CD4-positive, alpha-beta memory T cell (primary cell): ENCODE measurements around the gene ADGRB3. TPM values are rescaled to one million over a fixed set of nuclear protein-coding genes. Genes with fewer than 3 reads are reported as not detected.
A peak's percentile ranks its signal among the peaks of the same experiment; 100 is the strongest.

Experiments
- CTCF ChIA-PET: fragments of 350-600 bp; sonication (Branson Sonifier 250); formaldehyde crosslinking; loops from one replicate; lab custom pipeline; 2021; ENCODE audit warnings: inconsistent platforms; ENCODE audit not compliant: partially characterized antibody; lab: Charles Lee
- POLR2A ChIA-PET: fragments of 350-600 bp; sonication (Branson Sonifier 250); formaldehyde crosslinking; loops from one replicate; lab custom pipeline; 2021; ENCODE audit not compliant: partially characterized antibody; lab: Charles Lee
- DNase-seq, 5 donors: peaks; one replicate each; pipeline versions ENCODE4 v3.0.0 to v3.0.0-alpha.2; 2020 to 2022; ENCODE audit warnings: mixed read lengths in 1 of 5
- H3K27ac ChIP-seq: one replicate; pipeline ENCODE4 v1.7.0; 2013; ENCODE audit warnings: low read depth, low read length
- H3K27me3 ChIP-seq: 2 replicates; pipeline ENCODE4 v1.7.0; 2013; ENCODE audit warnings: mild to moderate bottlenecking, low read length, moderate library complexity; ENCODE audit not compliant: insufficient read depth
- H3K36me3 ChIP-seq: 2 replicates; pipeline ENCODE4 v1.7.0; 2013; ENCODE audit warnings: mild to moderate bottlenecking, low read length, moderate library complexity; ENCODE audit not compliant: insufficient read depth
- H3K4me1 ChIP-seq: 2 replicates; pipeline ENCODE4 v1.7.0; 2013; ENCODE audit warnings: mild to moderate bottlenecking, low read length, moderate library complexity; ENCODE audit not compliant: insufficient read depth
- H3K4me3 ChIP-seq, 2 donors: one replicate each; pipeline ENCODE4 v1.7.0; 2013; ENCODE audit warnings: low read length in 2 of 2, mild to moderate bottlenecking in 1 of 2
- H3K9me3 ChIP-seq, 2 donors: one replicate each; pipeline ENCODE4 v1.7.0; 2013; ENCODE audit warnings: low read length in 2 of 2, control low read depth in 1 of 2; ENCODE audit not compliant: control insufficient read depth in 1 of 2
- H3K27ac Mint-ChIP-seq, 7 donors: one replicate each; pipeline ENCODE4 v1.8.0; 2020 to 2021; ENCODE audit warnings: mixed read lengths in 7 of 7, mild to moderate bottlenecking in 6 of 7, inconsistent platforms in 3 of 7, moderate library complexity in 3 of 7
- H3K27me3 Mint-ChIP-seq, 2 donors: one replicate each; pipeline ENCODE4 v1.8.0; 2020 to 2021; ENCODE audit warnings: mixed read lengths in 2 of 2
- H3K36me3 Mint-ChIP-seq, 2 donors: one replicate each; pipeline ENCODE4 v1.8.0; 2020 to 2021; ENCODE audit warnings: mixed read lengths in 2 of 2, inconsistent platforms in 1 of 2, mild to moderate bottlenecking in 1 of 2
- H3K4me1 Mint-ChIP-seq, 4 donors: one replicate each; pipeline ENCODE4 v1.8.0; 2020 to 2021; ENCODE audit warnings: mixed read lengths in 4 of 4, mild to moderate bottlenecking in 1 of 4
- H3K4me3 Mint-ChIP-seq, 8 donors: one replicate each; pipeline ENCODE4 v1.8.0; 2020 to 2021; ENCODE audit warnings: mixed read lengths in 8 of 8, mild to moderate bottlenecking in 7 of 8, moderate library complexity in 6 of 8, inconsistent platforms in 3 of 8
- H3K9me3 Mint-ChIP-seq, 8 donors: one replicate each; pipeline ENCODE4 v1.8.0; 2020 to 2021; ENCODE audit warnings: mixed read lengths in 8 of 8, mild to moderate bottlenecking in 5 of 8, inconsistent platforms in 3 of 8, moderate library complexity in 1 of 8
- intact Hi-C: fragments of 100-400 bp; cut with micrococcal nuclease; formaldehyde crosslinking; loops from one replicate; pipeline ENCODE4 v1.15.1; 2023
- polyA plus RNA-seq, 2 donors: library from polyadenylated mRNA; unstranded; fragments of 300-500 nt; fragmentation: Illumina TruSeq; gene quantifications; one replicate each; pipeline ENCODE4 v1.2.3, GENCODE V29; 2021
- total RNA-seq, 2 experiments: library from RNA; stranded (reverse); gene quantifications; one replicate each; pipeline ENCODE4 v1.2.3, GENCODE V29; 2021

Gene ADGRB3
- total RNA-seq (not detected), polyA plus RNA-seq (not detected)

DNA sequence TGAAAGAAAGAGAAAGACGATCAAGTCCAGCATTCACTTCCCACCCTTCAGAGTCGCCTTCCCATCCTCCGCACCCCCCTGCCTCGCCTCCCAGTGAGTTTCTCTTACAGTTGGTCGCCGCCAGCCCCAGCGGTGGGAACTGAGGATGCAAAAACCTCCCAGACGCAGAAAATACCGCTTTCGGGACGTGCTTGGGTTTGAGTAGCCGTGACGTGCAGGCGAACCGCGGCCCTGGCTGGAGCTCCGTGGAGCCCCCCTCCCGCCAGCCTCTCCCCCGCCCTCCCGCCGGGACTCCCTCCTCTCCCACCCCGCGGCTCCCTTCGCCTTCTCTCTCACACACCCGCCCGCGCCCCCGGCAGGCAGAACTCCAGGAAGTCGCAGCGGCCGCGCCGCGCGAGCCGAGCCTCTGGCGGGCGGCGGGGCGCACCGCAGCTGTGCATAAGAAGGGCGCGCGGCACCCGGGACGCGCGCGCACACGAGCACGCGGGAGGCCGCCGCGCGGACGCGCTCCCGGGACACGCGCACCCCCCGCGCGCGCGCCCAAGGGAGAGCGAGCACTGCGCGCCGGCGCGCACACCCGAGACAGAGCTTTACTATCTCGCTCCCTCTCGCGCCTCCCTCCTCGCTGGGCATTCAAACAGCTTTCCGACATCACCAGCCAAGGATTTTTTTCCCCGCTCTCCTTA, at the start of gene ADGRB3:
TSS of gene ADGRB3 (plus strand) at position 557 of the 686 bp plus-strand sequence. CDS start 3,394 bp downstream, outside the sequence.
- peaks cover 10% of the 10 kb centered on the region for H3K4me1 ChIP-seq
- peak within 1 kb of the TSS; percentile 24 to 31 for H3K4me3 ChIP-seq
- Mint-ChIP-seq H3K36me3 (no peaks in the 10 kb centered on the region), H3K27ac (peak within 1 kb of the TSS in 3 of 7 donors; percentile 19 to 26 (median 25)), H3K27me3 (peaks cover 32 to 34% of the 10 kb centered on the region in 2 donors), H3K4me1 (peaks cover 8 to 26% (median 22%) of the 10 kb centered on the region in 4 donors), H3K4me3 (peak within 1 kb of the TSS; percentile 81 to 92 (median 88)), H3K9me3 (peaks cover 0 to 2% (median 0%) of the 10 kb centered on the region in 8 donors)
- intact Hi-C loops: loop anchor here (5.0 to 10.0 kb wide), 3 partner anchors 850 to 1472 kb away; no protein-coding TSS in a partner anchor
- no peaks in the 10 kb centered on the region for H3K9me3 ChIP-seq
- H3K36me3 ChIP-seq: no peaks in the 10 kb centered on the region
- ChIA-PET POLR2A (no interaction called here), CTCF (interaction anchor here (1.7 kb wide), 1 partner anchor 11 kb away, joined by 3 read pairs; no protein-coding TSS in a partner anchor)
- H3K27me3 ChIP-seq: peaks cover 7% of the 10 kb centered on the region
- DNase-seq: peak; percentile 13 to 41 (median 27)
- H3K27ac ChIP-seq: no peak within 1 kb of the TSS

- H3K27me3 Mint-ChIP-seq: no peaks in the 10 kb centered on the region
- H3K36me3 Mint-ChIP-seq: no peaks in the 10 kb centered on the region
- POLR2A ChIA-PET: no interaction called here
- Histone ChIP-seq H3K36me3 (no peaks in the 10 kb centered on the region), H3K9me3 (no peaks in the 10 kb centered on the region), H3K4me3 (no peak overlapping the region), H3K27ac (no peak overlapping the region), H3K27me3 (no peaks in the 10 kb centered on the region), H3K4me1 (no peaks in the 10 kb centered on the region)
- H3K27ac Mint-ChIP-seq: no peak overlapping the region
- H3K9me3 Mint-ChIP-seq: peaks cover 0 to 23% (median 14%) of the 10 kb centered on the region in 8 donors
- H3K4me1 Mint-ChIP-seq: no peaks in the 10 kb centered on the region
- intact Hi-C loops: no loop called here
- H3K4me3 Mint-ChIP-seq: no peak overlapping the region
- CTCF ChIA-PET: no interaction called here
- no peak for DNase-seq
These were observed 41.5 kb upstream of the ADGRB3 start for GRCh38 chr6:68593558-68593957.

DNA sequence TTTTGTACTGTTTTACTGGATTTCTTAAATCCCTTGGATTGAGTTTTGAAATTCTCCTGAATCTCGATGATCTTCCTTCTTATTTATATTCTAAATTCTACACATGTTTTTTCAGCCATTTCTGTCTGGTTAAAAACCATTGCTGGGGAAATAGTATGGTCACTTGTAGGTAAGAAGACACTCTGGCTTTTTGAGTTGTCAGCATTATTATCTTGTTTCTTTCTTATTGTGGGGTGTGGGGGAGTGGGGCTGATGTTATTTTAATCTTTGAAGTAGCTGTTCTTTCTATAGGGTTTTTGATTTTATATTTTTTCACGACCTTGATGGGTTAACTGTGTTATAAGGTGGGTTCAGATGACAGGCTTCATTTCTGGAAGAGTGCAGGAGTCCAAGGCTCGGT, 37.4 kb upstream of the ADGRB3 start:
- H3K36me3 Mint-ChIP-seq: no peaks in the 10 kb centered on the region
- no peak overlapping the region for H3K27ac Mint-ChIP-seq
- H3K4me3 ChIP-seq: no peak overlapping the region
- intact Hi-C loops: no loop called here
- H3K27ac ChIP-seq: no peak overlapping the region
- no peaks in the 10 kb centered on the region for H3K9me3 ChIP-seq
- H3K27me3 ChIP-seq: no peaks in the 10 kb centered on the region
- ChIA-PET POLR2A (no interaction called here), CTCF (no interaction called here)
- H3K27me3 Mint-ChIP-seq: no peaks in the 10 kb centered on the region
- no peak for DNase-seq
- H3K4me1 ChIP-seq: no peaks in the 10 kb centered on the region
- peaks cover 0 to 12% (median 5%) of the 10 kb centered on the region in 8 donors for H3K9me3 Mint-ChIP-seq
- no peaks in the 10 kb centered on the region for H3K4me1 Mint-ChIP-seq
- no peaks in the 10 kb centered on the region for H3K36me3 ChIP-seq
- H3K4me3 Mint-ChIP-seq: no peak overlapping the region

DNA sequence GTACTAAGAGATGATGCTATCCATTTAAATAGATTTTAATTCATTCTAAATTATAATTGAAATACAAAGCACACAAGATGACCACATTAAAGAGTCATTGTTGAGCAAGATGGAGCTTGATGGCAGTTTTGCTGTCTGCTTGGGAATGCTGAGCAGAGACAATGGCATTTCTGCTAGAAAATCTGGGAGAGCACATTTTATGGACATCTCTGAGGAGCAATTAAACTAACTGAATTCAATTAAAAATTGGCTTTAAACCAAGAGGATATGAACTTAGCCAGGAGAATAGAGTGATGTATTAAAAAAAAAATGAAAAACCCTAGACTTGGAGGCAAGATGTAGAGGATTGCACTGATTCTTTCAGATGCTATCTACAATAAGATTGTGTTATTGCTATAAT, 19.1 kb upstream of the ADGRB3 start:
- no peaks in the 10 kb centered on the region for H3K27me3 Mint-ChIP-seq
- no peaks in the 10 kb centered on the region for H3K9me3 ChIP-seq
- no peaks in the 10 kb centered on the region for H3K27me3 ChIP-seq
- no peak overlapping the region for H3K4me3 ChIP-seq
- CTCF ChIA-PET: no interaction called here
- POLR2A ChIA-PET: no interaction called here
- no peaks in the 10 kb centered on the region for H3K36me3 Mint-ChIP-seq
- H3K36me3 ChIP-seq: no peaks in the 10 kb centered on the region
- no peak overlapping the region for H3K27ac Mint-ChIP-seq
- H3K9me3 Mint-ChIP-seq: peaks cover 0 to 4% (median 0%) of the 10 kb centered on the region in 8 donors
- intact Hi-C loops: no loop called here
- H3K4me3 Mint-ChIP-seq: no peak overlapping the region
- no peaks in the 10 kb centered on the region for H3K4me1 ChIP-seq
- no peak overlapping the region for H3K27ac ChIP-seq
- H3K4me1 Mint-ChIP-seq: no peaks in the 10 kb centered on the region
- DNase-seq: no peak

- CTCF ChIA-PET: interaction anchor here (1.3 kb wide), 1 partner anchor 10 kb away, joined by 3 read pairs; no protein-coding TSS in a partner anchor
- Mint-ChIP-seq H3K4me1 (no peaks in the 10 kb centered on the region), H3K9me3 (peaks cover 0 to 10% (median 2%) of the 10 kb centered on the region in 8 donors), H3K27me3 (peaks cover 0 to 3% of the 10 kb centered on the region in 2 donors), H3K36me3 (no peaks in the 10 kb centered on the region), H3K4me3 (no peak overlapping the region), H3K27ac (no peak overlapping the region)
- no peak for DNase-seq
- Histone ChIP-seq H3K9me3 (no peaks in the 10 kb centered on the region), H3K4me1 (no peaks in the 10 kb centered on the region), H3K27me3 (no peaks in the 10 kb centered on the region), H3K27ac (no peak overlapping the region), H3K36me3 (no peaks in the 10 kb centered on the region), H3K4me3 (no peak overlapping the region)
- intact Hi-C loops: no loop called here
- POLR2A ChIA-PET: no interaction called here
These were observed 9.1 kb upstream of the ADGRB3 start for GRCh38 chr6:68625998-68626397.

- Mint-ChIP-seq H3K27me3 (peaks cover 3 to 5% of the 10 kb centered on the region in 2 donors), H3K27ac (no peak overlapping the region), H3K36me3 (no peaks in the 10 kb centered on the region), H3K9me3 (peaks cover 0 to 10% (median 2%) of the 10 kb centered on the region in 8 donors), H3K4me1 (peaks cover 0 to 5% (median 0%) of the 10 kb centered on the region in 4 donors), H3K4me3 (no peak overlapping the region)
- H3K4me1 ChIP-seq: no peaks in the 10 kb centered on the region
- H3K27me3 ChIP-seq: no peaks in the 10 kb centered on the region
- no peak for DNase-seq
- intact Hi-C loops: no loop called here
- H3K36me3 ChIP-seq: no peaks in the 10 kb centered on the region
- CTCF ChIA-PET: no interaction called here
- H3K9me3 ChIP-seq: no peaks in the 10 kb centered on the region
- POLR2A ChIA-PET: no interaction called here
- no peak overlapping the region for H3K4me3 ChIP-seq
- H3K27ac ChIP-seq: no peak overlapping the region
These were observed 6.9 kb upstream of the ADGRB3 start for GRCh38 chr6:68628161-68628560.

- Histone ChIP-seq H3K4me3 (no peak overlapping the region), H3K9me3 (no peaks in the 10 kb centered on the region), H3K27me3 (peaks cover 7% of the 10 kb centered on the region), H3K27ac (no peak overlapping the region), H3K36me3 (no peaks in the 10 kb centered on the region), H3K4me1 (peaks cover 10% of the 10 kb centered on the region)
- H3K27me3 Mint-ChIP-seq: peaks cover 28% of the 10 kb centered on the region in 2 donors
- H3K36me3 Mint-ChIP-seq: no peaks in the 10 kb centered on the region
- peaks cover 0 to 4% (median under 1%) of the 10 kb centered on the region in 8 donors for H3K9me3 Mint-ChIP-seq
- H3K4me1 Mint-ChIP-seq: peaks cover 8 to 26% (median 21%) of the 10 kb centered on the region in 4 donors
- peak overlapping the region in 1 of 8 donors; percentile 33 for H3K4me3 Mint-ChIP-seq
- no peak overlapping the region for H3K27ac Mint-ChIP-seq
- CTCF ChIA-PET: no interaction called here
- POLR2A ChIA-PET: no interaction called here
- intact Hi-C loops: loop anchor here (10.0 kb wide), 1 partner anchor 852 kb away; no protein-coding TSS in a partner anchor
- DNase-seq: no peak
These were observed 2.3 kb upstream of the ADGRB3 start for GRCh38 chr6:68632734-68633133.
